Glutamatergic neuron (in vitro differentiated cells): ENCODE measurements around the gene CRYBB2. TPM values are rescaled to one million over a fixed set of nuclear protein-coding genes. Genes with fewer than 3 reads are reported as not detected.
"Not testable (repeated sequence)": the region's sequence is repeated elsewhere in the genome, so short reads cannot be mapped to it uniquely, and the experiment has no call there.

Experiments used
- DNase-seq: peaks from one replicate; pipeline ENCODE4 v3.0.0; 2022
- H3K27ac Mint-ChIP-seq: one replicate; pipeline ENCODE4 v1.8.0; 2020; ENCODE audit warnings: mild to moderate bottlenecking, mixed read lengths, inconsistent platforms; ENCODE audit not compliant: unreplicated experiment
- H3K27me3 Mint-ChIP-seq: one replicate; pipeline ENCODE4 v1.8.0; 2020; ENCODE audit warnings: mild to moderate bottlenecking, moderate library complexity, mixed read lengths, inconsistent platforms; ENCODE audit not compliant: unreplicated experiment
- H3K36me3 Mint-ChIP-seq: one replicate; pipeline ENCODE4 v1.8.0; 2020; ENCODE audit warnings: mild to moderate bottlenecking, mixed read lengths, inconsistent platforms; ENCODE audit not compliant: unreplicated experiment
- H3K4me1 Mint-ChIP-seq: one replicate; pipeline ENCODE4 v1.8.0; 2020; ENCODE audit warnings: mild to moderate bottlenecking, low read depth, mixed read lengths, inconsistent platforms; ENCODE audit not compliant: unreplicated experiment
- H3K4me3 Mint-ChIP-seq: one replicate; pipeline ENCODE4 v1.8.0; 2020; ENCODE audit warnings: mild to moderate bottlenecking, mixed read lengths, inconsistent platforms; ENCODE audit not compliant: unreplicated experiment
- H3K9me3 Mint-ChIP-seq: one replicate; pipeline ENCODE4 v1.8.0; 2020; ENCODE audit warnings: mild to moderate bottlenecking, moderate library complexity, mixed read lengths, inconsistent platforms; ENCODE audit not compliant: unreplicated experiment
- CTCF ChIP-seq: fragments of 200-600 bp; sonication (generic); IDR thresholded peaks from one replicate; pipeline ENCODE4 v1.5.0; 2021; ENCODE audit not compliant: partially characterized antibody, unreplicated experiment
- total RNA-seq: library from RNA; stranded (reverse); fragmentation: NEBNext Ultra II Directional; extraction: Animal tissue kit (Norgen Biotek cat#: 25700); gene quantifications from one replicate; pipeline ENCODE4 v1.2.1, GENCODE V29; 2021; ENCODE audit not compliant: unreplicated experiment

Gene CRYBB2
- total RNA-seq, 1 donor from 2014 or later, result not detected

- no peak for DNase-seq
- no peaks in the 10 kb centered on the region for H3K4me1 Mint-ChIP-seq
- no peak overlapping the region for H3K4me3 Mint-ChIP-seq
- TF ChIP-seq CTCF, result no peak
- H3K36me3 Mint-ChIP-seq, result peaks cover 6% of the 10 kb centered on the region
- no peak overlapping the region for H3K27ac Mint-ChIP-seq
- peaks cover 8% of the 10 kb centered on the region for H3K27me3 Mint-ChIP-seq
- peaks cover 4% of the 10 kb centered on the region for H3K9me3 Mint-ChIP-seq
Observed at GRCh38 chr22:25203082-25203481, 16.4 kb upstream of the CRYBB2 start.

- H3K4me1 Mint-ChIP-seq, H3K36me3 Mint-ChIP-seq, H3K27ac Mint-ChIP-seq, H3K9me3 Mint-ChIP-seq, H3K4me3 Mint-ChIP-seq, DNase-seq, H3K27me3 Mint-ChIP-seq: not testable (repeated sequence)
Observed at GRCh38 chr22:25204547-25204946, 14.9 kb upstream of the CRYBB2 start.

- H3K27me3 Mint-ChIP-seq, result peaks cover 9% of the 10 kb centered on the region
- no peak for TF ChIP-seq CTCF
- peaks cover 6% of the 10 kb centered on the region for H3K36me3 Mint-ChIP-seq
- peaks cover 4% of the 10 kb centered on the region for H3K9me3 Mint-ChIP-seq
- H3K27ac Mint-ChIP-seq, result no peak overlapping the region
- no peak overlapping the region for H3K4me3 Mint-ChIP-seq
- no peaks in the 10 kb centered on the region for H3K4me1 Mint-ChIP-seq
- DNase-seq, result no peak
Observed at GRCh38 chr22:25205847-25206246, 13.6 kb upstream of the CRYBB2 start.

GRCh38 chr22:25206998-25207397 lies 12.4 kb upstream of the CRYBB2 start:
- TF ChIP-seq CTCF, result no peak
- peaks cover 4% of the 10 kb centered on the region for H3K9me3 Mint-ChIP-seq
- DNase-seq, result no peak
- no peaks in the 10 kb centered on the region for H3K4me1 Mint-ChIP-seq
- H3K36me3 Mint-ChIP-seq, result peaks cover 6% of the 10 kb centered on the region
- no peak overlapping the region for H3K27ac Mint-ChIP-seq
- peaks cover 9% of the 10 kb centered on the region for H3K27me3 Mint-ChIP-seq
- no peak overlapping the region for H3K4me3 Mint-ChIP-seq

- Mint-ChIP-seq H3K27me3 (peaks cover 9% of the 10 kb centered on the region), H3K36me3 (peaks cover 6% of the 10 kb centered on the region), H3K27ac (no peak overlapping the region), H3K9me3 (peaks cover 4% of the 10 kb centered on the region), H3K4me1 (no peaks in the 10 kb centered on the region), H3K4me3 (no peak overlapping the region)
- no peak for DNase-seq
- TF ChIP-seq CTCF, result no peak
Observed at GRCh38 chr22:25207553-25208157, 11.8 kb upstream of the CRYBB2 start.
